DND-41 (cell line): ENCODE results near the gene ERVMER34-1.

ENCODE experiments used
- CTCF ChIP-seq: IDR thresholded peaks from 2 replicates; pipeline ENCODE4 v1.5.1; 2012; ENCODE audit warnings: borderline replicate concordance, low read length, moderate library complexity, mild to moderate bottlenecking; ENCODE audit not compliant: poor library complexity, severe bottlenecking; ENCODE audit errors: extremely low read depth
- EZH2 ChIP-seq: IDR thresholded peaks from 3 replicates; pipeline ENCODE4 v1.6.1; 2012; ENCODE audit warnings: borderline replicate concordance, low read depth, mild to moderate bottlenecking, moderate library complexity, low read length, inconsistent platforms; ENCODE audit not compliant: severe bottlenecking

- no peak for TF ChIP-seq CTCF
- TF ChIP-seq EZH2 = no peak
Observed at GRCh38 chr4:52780617-52781354, 29.6 kb upstream of the ERVMER34-1 start.
